ENCODE data around the gene KSR1.
"Not testable (repeated sequence)": the region's sequence is repeated elsewhere in the genome, so short reads cannot be mapped to it uniquely, and the experiment has no call there.

Gene KSR1

GRCh38 chr17:27427166-27427862 lies 28.9 kb upstream of the KSR1 start:
- not testable (repeated sequence) for DNase-seq

GRCh38 chr17:27428781-27429505 lies 27.3 kb upstream of the KSR1 start:
- no peak for DNase-seq

- DNase-seq: no peak
Measured at GRCh38 chr17:27429666-27430382, 26.4 kb upstream of the KSR1 start.

- no peak for DNase-seq
Measured at GRCh38 chr17:27430383-27430840, 25.8 kb upstream of the KSR1 start.

- DNase-seq: no peak
Measured at GRCh38 chr17:27430882-27431491, 25.3 kb upstream of the KSR1 start.

GRCh38 chr17:27433521-27433920 lies 22.7 kb upstream of the KSR1 start:
- no peak for DNase-seq

- not testable (repeated sequence) for DNase-seq
Measured at GRCh38 chr17:27435431-27436070, 20.7 kb upstream of the KSR1 start.

- DNase-seq: no peak
Measured at GRCh38 chr17:27438348-27438998, 17.8 kb upstream of the KSR1 start.

GRCh38 chr17:27439342-27439741 lies 16.9 kb upstream of the KSR1 start:
- DNase-seq: no peak

GRCh38 chr17:27442702-27443101 lies 13.5 kb upstream of the KSR1 start:
- no peak for DNase-seq

- no peak for DNase-seq
Measured at GRCh38 chr17:27443491-27443890, 12.8 kb upstream of the KSR1 start.

- no peak for DNase-seq
Measured at GRCh38 chr17:27445971-27446370, 10.3 kb upstream of the KSR1 start.

GRCh38 chr17:27446569-27447301 lies 9.5 kb upstream of the KSR1 start:
- no peak for DNase-seq

- not testable (repeated sequence) for DNase-seq
Measured at GRCh38 chr17:27448534-27448933, 7.7 kb upstream of the KSR1 start.

GRCh38 chr17:27449541-27449940 lies 6.7 kb upstream of the KSR1 start:
- DNase-seq: no peak

GRCh38 chr17:27449988-27450387 lies 6.3 kb upstream of the KSR1 start:
- DNase-seq: no peak

- DNase-seq: no peak
Measured at GRCh38 chr17:27450416-27450815, 5.8 kb upstream of the KSR1 start.

GRCh38 chr17:27451906-27452305 lies 4.3 kb upstream of the KSR1 start:
- DNase-seq: no peak

GRCh38 chr17:27452828-27453227 lies 3.4 kb upstream of the KSR1 start:
- no peak for DNase-seq

- no peak for DNase-seq
Measured at GRCh38 chr17:27453471-27453870, 2.8 kb upstream of the KSR1 start.

GRCh38 chr17:27454089-27454488 lies 2.2 kb upstream of the KSR1 start:
- DNase-seq: no peak

All from right forelimb (tissue), 1 donor.